GM18502 (cell line): ENCODE measurements around the gene CPM.
"Not testable (repeated sequence)": the region's sequence is repeated elsewhere in the genome, so short reads cannot be mapped to it uniquely, and the experiment has no call there.

Source experiments
- ATAC-seq: cut with Tn5 transposase; IDR thresholded peaks from one replicate; pipeline ENCODE4 v1.9.1; 2021; ENCODE audit warnings: mild to moderate bottlenecking; ENCODE audit not compliant: unreplicated experiment, poor library complexity

Gene CPM

DNA sequence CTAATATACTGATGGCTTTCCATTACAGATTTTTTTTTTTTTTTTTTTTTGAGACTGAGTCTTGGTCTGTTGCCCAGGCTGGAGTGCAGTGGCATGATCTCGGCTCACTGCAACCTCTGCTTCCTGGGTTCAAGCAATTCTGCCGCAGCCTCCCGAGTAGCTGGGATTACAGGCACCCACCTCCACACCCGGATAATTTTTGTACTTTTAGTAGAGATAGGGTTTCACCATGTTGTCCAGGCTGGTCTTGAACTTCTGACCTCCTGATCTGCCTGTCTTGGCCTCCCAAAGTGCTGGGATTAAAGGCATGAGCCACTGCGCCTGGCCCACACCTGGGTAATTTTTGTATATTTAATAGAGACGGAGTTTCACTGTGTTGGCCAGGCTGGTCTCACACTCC, 121.4 kb downstream of the CPM start:
- ATAC-seq = not testable (repeated sequence)

DNA sequence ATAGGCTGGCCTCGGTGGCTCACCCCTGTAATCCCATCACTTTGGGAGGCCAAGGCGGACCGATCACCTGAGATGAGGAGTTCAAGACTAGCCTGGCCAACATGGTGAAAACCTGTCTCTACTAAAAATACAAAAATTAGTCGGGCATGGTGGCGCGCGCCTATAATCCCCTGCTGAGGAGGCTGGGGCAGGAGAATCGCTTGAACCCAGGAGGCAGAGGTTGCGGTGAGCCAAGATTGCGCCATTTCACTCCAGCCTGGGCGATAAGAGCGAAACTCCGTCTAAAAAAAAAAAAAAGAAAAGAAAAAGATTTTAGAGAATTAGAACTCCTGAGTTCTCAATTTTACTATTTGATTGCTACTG, 123.0 kb downstream of the CPM start:
- not testable (repeated sequence) for ATAC-seq

DNA sequence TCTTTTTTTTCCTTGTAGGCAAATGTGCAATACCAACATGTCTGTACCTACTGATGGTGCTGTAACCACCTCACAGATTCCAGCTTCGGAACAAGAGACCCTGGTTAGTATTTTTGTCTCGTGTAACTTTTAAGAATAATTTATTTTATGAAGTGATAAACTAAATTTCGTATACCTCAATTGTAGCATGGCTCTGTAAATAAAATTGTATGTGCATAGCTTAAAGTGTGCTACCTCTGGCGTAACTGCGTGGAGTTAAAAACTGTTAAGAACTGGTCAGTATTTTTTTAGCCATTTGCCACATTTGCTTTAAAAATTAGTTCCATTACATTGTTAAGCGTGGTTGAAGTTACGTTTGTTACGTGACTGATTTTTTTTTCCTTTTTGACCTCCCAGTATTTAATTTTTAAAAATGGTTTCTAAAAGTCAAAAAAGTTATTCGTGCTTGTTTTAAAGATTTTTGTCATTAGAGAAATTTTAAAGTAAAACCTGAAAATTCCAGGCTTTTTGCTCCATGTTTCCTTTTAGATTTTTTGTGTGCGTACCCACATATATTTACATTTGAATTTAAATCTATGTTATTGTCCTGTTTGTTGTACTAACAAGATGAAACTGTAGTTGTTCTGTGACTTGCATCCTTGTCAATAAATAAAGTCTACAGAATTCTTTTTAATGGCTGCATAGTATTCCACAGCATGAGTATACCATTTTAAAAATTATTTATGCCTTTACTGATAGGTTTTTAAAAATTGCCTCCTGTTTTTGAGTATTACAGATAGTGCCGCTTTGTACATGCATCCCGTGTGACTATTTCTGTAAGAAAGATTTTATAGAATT, 123.6 kb downstream of the CPM start:
- no peak for ATAC-seq

DNA sequence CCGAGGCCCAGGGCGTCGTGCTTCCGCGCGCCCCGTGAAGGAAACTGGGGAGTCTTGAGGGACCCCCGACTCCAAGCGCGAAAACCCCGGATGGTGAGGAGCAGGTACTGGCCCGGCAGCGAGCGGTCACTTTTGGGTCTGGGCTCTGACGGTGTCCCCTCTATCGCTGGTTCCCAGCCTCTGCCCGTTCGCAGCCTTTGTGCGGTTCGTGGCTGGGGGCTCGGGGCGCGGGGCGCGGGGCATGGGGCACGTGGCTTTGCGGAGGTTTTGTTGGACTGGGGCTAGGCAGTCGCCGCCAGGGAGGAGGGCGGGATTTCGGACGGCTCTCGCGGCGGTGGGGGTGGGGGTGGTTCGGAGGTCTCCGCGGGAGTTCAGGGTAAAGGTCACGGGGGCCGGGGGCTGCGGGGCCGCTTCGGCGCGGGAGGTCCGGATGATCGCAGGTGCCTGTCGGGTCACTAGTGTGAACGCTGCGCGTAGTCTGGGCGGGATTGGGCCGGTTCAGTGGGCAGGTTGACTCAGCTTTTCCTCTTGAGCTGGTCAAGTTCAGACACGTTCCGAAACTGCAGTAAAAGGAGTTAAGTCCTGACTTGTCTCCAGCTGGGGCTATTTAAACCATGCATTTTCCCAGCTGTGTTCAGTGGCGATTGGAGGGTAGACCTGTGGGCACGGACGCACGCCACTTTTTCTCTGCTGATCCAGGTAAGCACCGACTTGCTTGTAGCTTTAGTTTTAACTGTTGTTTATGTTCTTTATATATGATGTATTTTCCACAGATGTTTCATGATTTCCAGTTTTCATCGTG, 124.4 kb downstream of the CPM start:
- peak; percentile 59 for ATAC-seq

DNA sequence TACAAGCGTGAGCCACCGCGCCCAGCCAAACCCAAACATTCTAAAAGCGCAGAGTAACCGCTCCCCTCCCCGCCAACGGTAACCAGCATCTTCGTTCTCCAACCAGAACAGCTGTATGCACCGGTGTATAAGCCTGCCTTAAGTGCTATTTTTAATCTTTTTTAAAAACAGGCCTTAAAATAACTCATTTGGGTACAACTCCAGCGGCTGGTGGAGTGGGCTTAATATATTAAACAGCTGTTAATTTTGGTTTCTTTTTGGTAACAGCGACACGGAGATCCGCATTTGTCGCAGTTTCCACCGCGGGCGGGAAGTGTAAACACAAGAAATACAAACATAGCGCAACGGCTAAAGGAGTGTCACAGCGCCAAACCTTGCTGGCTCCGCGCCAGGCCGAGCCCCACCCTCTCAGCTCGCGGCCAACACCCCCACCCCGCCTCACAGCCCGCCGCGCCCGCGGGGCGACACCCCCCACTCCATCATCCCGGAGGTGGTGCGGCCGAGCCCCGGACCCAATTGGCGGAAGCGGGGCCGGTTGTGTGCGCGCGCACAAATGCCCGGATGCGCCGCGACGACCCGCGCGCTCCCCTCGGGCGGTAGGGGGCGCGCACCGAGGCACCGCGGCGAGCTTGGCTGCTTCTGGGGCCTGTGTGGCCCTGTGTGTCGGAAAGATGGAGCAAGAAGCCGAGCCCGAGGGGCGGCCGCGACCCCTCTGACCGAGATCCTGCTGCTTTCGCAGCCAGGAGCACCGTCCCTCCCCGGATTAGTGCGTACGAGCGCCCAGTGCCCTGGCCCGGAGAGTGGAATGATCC, 125.2 kb downstream of the CPM start, which contains the start of gene MDM2:
TSS of gene MDM2 (plus strand) at position 602 of the 812 bp plus-strand sequence. CDS start 301 bp downstream, outside the sequence.
- peak; percentile 78 for ATAC-seq

DNA sequence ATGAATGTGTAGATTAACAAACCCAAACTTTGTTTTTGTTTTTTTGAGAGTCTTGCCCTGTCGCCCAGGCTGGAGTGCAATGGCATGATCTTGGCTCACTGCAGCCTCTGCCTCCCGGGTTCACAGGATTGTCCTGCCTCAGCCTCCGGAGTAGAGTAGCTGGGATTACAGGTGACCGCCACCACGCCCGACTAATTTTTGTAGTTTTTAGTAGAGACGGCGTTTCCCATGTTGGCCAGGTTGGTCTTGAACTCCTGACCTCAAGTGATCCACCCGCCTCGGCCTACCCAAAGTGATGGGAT, 125.7 kb downstream of the CPM start:
- ATAC-seq = not testable (repeated sequence)

DNA sequence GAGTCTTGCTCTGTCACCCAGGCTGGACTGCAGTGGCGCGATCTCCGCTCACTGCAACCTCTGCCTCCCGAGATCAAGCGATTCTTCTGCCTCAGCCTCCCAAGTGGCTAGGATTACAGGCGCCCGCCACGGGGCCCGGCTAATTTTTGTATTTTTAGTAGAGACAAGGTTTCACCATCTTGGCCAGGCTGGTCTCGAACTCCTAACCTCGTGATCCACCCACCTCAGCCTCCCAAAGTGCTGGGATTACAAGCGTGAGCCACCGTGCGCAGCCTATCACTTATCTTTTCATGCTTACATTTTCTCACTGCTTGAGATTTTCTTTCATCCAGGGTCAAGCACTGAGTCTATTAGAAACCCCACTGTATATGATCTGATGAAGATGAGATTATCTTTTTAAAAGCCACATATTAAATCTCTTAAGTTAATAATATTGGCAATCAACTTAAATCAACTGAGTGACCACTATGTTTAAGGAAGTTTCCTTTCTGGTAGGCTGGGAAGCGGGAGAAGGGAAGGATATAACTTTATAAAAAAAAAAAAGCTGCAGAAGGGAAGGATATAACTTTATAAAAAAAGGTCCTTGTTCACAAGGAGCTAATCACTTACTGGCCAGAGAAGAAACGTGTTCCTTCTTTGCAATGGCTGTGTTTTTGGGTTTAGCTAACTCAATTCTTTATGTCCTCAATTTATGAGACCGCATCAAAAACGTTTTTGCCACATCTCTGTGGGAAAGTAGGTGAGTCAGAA, 126.3 kb downstream of the CPM start:
- no peak for ATAC-seq

DNA sequence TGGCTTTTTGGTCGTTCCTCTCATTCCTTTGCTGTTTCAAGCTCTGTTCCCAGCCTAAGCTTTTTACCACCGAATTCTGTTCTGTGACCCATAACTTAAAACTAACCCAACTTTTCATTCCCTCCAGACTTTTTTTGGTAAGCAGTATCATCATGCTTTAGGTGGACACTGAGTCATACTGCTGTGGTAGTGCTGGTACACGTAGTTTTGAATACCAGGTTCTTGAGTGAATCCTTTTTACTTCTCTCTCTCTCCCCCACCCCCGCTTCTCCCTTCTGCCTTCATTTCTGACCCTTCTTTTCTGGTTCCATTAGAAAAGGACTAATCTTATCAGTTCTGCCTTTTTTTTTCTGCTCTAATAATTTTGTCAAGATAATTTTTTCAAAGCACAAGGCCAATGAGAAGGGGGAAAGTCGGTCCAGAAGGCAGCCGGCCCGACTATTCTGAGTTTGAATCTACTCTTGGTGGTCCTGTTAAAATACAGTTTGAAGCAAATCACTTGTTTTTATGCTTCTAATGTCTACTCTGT, 127.3 kb downstream of the CPM start:
- ATAC-seq = no peak

DNA sequence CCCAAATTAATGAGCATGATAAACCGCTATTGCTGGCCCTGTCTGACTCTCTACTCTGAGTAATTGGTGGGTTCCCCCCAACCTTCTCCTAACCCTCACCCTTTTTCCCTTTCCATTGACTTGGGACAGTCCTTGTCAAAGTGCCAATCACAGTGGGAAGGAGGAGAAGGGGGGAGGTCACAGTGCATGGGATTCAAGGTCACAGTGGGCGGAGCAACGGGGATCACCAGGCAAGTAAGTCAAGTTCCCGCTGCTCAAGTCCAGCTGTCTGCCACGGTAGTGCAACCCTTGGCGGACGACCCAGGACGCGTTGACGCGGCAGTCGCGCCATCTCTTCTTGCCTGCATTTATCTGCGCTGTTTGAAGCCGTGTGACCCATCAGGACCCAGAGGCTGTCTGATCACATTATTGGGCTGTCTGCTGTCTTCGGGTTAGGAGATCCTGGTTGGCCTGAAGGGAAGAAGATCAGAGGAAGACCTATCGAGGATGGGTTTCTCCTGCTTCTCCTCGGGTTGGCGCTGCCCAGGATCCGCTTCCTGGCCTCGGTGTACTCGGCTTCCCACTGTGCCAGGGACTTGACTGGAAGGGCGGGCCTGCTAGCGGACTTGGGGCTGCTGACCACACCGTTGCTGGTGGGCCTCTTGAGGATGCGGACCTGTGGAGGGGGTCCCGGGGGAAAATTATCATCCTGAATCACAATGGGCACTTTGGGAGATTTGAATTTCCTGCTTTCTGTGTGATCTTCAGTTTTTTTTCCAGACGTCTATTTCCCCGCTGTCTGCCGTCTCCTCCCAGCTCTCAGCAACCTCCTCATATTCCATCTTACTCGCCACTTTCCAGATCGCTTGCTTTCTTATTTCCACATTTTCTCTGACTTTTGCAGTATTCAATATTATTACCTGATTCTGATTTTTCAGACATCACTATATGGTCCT, 128.0 kb downstream of the CPM start:
- ATAC-seq = no peak

DNA sequence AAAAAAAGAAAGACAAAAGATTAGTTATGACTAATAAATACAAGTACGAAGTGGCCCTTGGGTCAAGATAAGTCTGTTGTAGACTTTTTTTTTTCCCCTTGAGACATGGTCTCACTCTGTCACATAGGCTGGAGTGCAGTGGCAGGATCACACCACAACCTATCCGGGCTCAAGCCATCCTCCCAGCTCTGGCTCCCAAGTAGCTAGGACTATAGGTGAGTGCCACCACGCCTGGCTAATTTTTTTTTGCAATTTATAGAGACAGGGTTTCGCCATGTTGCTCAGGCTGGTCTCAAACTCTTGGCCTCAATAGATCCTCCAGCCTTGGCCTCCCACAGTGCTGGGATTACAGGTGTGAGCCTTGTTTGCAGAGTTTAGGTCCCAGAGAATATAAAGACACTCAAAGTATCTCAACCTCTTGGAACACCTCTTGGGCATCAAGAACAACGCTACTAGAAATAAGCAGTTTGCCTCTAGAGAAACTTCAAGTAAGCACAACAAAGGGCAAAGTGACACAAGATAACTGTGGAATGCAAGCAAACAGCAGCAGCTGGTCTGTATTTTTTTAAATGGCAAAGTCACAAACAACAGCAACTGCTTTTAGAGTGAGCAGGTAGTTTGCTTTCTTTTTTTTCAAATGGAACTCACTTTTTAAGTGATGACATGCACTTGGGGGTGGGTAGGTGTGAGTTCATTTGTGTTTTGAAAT, 128.9 kb downstream of the CPM start:
- ATAC-seq = no peak

DNA sequence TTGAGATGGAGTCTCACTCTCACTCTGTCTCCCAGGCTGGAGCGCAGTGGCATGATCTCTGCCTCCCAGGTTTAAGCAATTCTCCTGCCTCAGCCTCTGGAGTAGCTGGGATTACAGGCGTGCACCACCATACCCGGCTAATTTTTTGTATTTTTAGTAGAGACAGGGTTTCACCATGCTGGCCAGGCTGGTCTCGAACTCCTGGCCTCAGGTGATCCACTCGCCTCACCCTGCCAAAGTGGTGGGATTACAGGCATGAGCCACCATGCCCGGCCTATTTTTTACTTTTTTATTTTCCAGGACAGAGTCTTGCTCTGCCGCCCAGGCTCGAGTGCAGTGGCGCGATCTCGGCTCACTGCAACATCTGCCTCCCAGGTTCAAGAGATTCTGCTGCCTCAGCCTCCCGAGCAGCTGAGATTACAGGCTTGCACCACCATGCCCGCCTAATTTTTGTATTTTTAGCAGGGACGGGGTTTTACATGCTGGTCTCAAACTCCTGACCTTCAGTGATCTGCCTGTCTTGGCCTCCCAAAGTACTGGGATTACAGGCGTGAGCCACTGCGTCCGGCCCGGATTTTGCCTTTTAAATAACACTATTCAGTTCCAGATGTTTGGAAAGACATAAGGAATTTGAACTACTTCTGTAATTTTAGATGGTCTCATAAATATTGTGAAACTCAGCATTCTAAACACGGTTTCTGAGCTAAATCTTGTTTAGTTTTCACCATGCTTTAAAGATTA, 129.9 kb downstream of the CPM start:
- ATAC-seq = not testable (repeated sequence)

DNA sequence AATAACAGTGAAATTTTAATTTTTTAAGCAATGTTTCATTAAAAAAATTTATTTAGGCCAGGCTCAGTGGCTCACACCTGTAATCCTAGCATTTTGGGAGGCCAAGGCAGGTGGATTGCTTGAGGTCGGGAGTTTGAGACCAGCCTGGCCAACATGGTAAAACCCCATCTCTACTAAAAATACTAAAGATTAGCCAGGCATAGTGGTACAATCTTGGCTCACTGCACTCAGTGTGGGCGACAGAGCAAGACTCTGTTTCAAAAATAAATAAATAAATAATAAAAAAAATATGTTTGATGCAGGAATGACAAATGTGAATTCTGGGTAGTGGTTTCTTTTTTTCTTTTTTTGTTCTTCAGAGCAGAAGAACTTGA, 130.6 kb downstream of the CPM start:
- ATAC-seq = not testable (repeated sequence)
